Endothelial cell of umbilical vein (primary cell): ENCODE measurements around the gene KHK. TPM values are rescaled to one million over a fixed set of nuclear protein-coding genes. Genes with fewer than 3 reads are reported as not detected.
A peak's percentile ranks its signal among the peaks of the same experiment; 100 is the strongest.

Experiments
- BruUV-seq: library from RNA; stranded (reverse); fragments of 400-500 nt; replicated peaks from 2 replicates; lab custom pipeline; 2021; lab: Mats Ljungman, UMichigan
- CTCF ChIA-PET: fragments of 300-600, 350-600 bp; sonication (Branson Sonifier 250); formaldehyde crosslinking; loops from one replicate; lab custom pipeline; 2021; ENCODE audit warnings: antibody characterized with exemption, inconsistent platforms; lab: Charles Lee
- POLR2A ChIA-PET: fragments of 300-600, 350-600 bp; sonication (Branson Sonifier 250); formaldehyde crosslinking; loops from one replicate; lab custom pipeline; 2021; ENCODE audit warnings: antibody characterized with exemption, inconsistent platforms; lab: Charles Lee
- DNase-seq: peaks from one replicate; pipeline ENCODE4 v3.0.0-alpha.2; 2011; ENCODE audit warnings: low read depth, low spot score
- FAIRE-seq: peaks from 2 replicates; lab custom pipeline; 2011; peaks lifted over from hg19 to GRCh38; lab: Jason Lieb, UNC
- H2AFZ ChIP-seq: 2 replicates; pipeline ENCODE4 v1.6.0; 2012; ENCODE audit warnings: low read depth, low read length, control low read depth, inconsistent platforms
- H3K27ac ChIP-seq: 2 replicates; pipeline ENCODE4 v1.5.1; 2011; ENCODE audit warnings: low read depth, mild to moderate bottlenecking, control low read depth, low read length, moderate library complexity; ENCODE audit not compliant: insufficient read depth
- H3K27me3 ChIP-seq, 2 experiments: 2 replicates each; pipeline versions ENCODE4 v1.6.0 to v1.6.1; 2011; ENCODE audit warnings: low read length in 2 of 2, mixed read lengths in 1 of 2; ENCODE audit not compliant: control insufficient read depth in 2 of 2, insufficient read depth in 2 of 2
- H3K36me3 ChIP-seq, 2 experiments: 2 replicates in 1 of 2; 3 replicates in 1 of 2; pipeline ENCODE4 v1.5.1; 2011; ENCODE audit warnings: low read length in 2 of 2, mild to moderate bottlenecking in 1 of 2, moderate library complexity in 1 of 2; ENCODE audit not compliant: control insufficient read depth in 2 of 2, insufficient read depth in 2 of 2; ENCODE audit errors: extremely low read depth in 1 of 2
- H3K4me1 ChIP-seq: 3 replicates; pipeline ENCODE4 v1.5.1; 2011; ENCODE audit warnings: mild to moderate bottlenecking, low read length; ENCODE audit not compliant: control insufficient read depth, insufficient read depth; ENCODE audit errors: extremely low read depth
- H3K4me2 ChIP-seq: 2 replicates; pipeline ENCODE4 v1.6.1; 2011; ENCODE audit warnings: low read length, control low read depth, mixed read lengths; ENCODE audit not compliant: insufficient read depth
- H3K4me3 ChIP-seq, 3 experiments: fragments of 200-600 bp in 1 of 3; sonication (generic), shearing (Covaris generic) in 1 of 3; replicated peaks in 1 of 3; 2 replicates each; pipeline ENCODE4 v1.5.1; 2011 to 2016; ENCODE audit warnings: control low read depth in 3 of 3, low read length in 3 of 3, mild to moderate bottlenecking in 2 of 3, inconsistent platforms in 1 of 3, low read depth in 1 of 3, moderate library complexity in 1 of 3; ENCODE audit not compliant: insufficient read depth in 1 of 3
- H3K79me2 ChIP-seq: 2 replicates; pipeline ENCODE4 v1.6.0; 2012; ENCODE audit warnings: low read length, inconsistent platforms; ENCODE audit not compliant: control insufficient read depth, insufficient read depth
- H3K9ac ChIP-seq: replicated peaks from 2 replicates; pipeline ENCODE3; 2011; ENCODE audit warnings: low read length, control low read depth; ENCODE audit not compliant: insufficient read depth; ENCODE audit errors: extremely low read depth
- H3K9me1 ChIP-seq: replicated peaks from 3 replicates; pipeline ENCODE4 v1.6.0; 2011; ENCODE audit warnings: mild to moderate bottlenecking, low read length; ENCODE audit not compliant: control insufficient read depth, insufficient read depth; ENCODE audit errors: extremely low read depth
- H3K9me3 ChIP-seq: replicated peaks from 2 replicates; pipeline ENCODE4 v1.5.1; 2012; ENCODE audit warnings: low read length, inconsistent platforms; ENCODE audit not compliant: control insufficient read depth, insufficient read depth
- H4K20me1 ChIP-seq: replicated peaks from 2 replicates; pipeline ENCODE3; 2011; ENCODE audit warnings: mild to moderate bottlenecking, low read length; ENCODE audit not compliant: control insufficient read depth, insufficient read depth; ENCODE audit errors: extremely low read depth
- EZH2 ChIP-seq: IDR thresholded peaks from 2 replicates; pipeline ENCODE4 v1.6.1; 2012; ENCODE audit warnings: borderline replicate concordance, low read depth, mild to moderate bottlenecking, moderate library complexity, low read length, inconsistent platforms; ENCODE audit not compliant: severe bottlenecking
- FOS ChIP-seq: IDR thresholded peaks from 2 replicates; pipeline ENCODE4 v1.6.1; 2011; ENCODE audit warnings: mild to moderate bottlenecking, low read length, moderate library complexity, borderline replicate concordance; ENCODE audit not compliant: insufficient read depth
- GATA2 ChIP-seq: IDR thresholded peaks from 2 replicates; pipeline ENCODE4 v1.7.0; 2011; ENCODE audit warnings: low read depth, mild to moderate bottlenecking, moderate library complexity, mixed read lengths, low read length; ENCODE audit not compliant: insufficient read length, insufficient read depth
- JUN ChIP-seq: IDR thresholded peaks from 2 replicates; pipeline ENCODE4 v1.6.1; 2011; ENCODE audit warnings: borderline replicate concordance, low read depth; ENCODE audit not compliant: insufficient read length, insufficient read depth
- MAX ChIP-seq: IDR thresholded peaks from 2 replicates; pipeline ENCODE4 v1.6.1; 2011; ENCODE audit not compliant: insufficient read depth, insufficient read length
- MYC ChIP-seq: IDR thresholded peaks from one replicate; pipeline ENCODE4 v1.6.1; 2011; ENCODE audit warnings: mild to moderate bottlenecking, low read depth, low read length
- POLR2A ChIP-seq: IDR thresholded peaks from 2 replicates; pipeline ENCODE4 v1.6.1; 2012; ENCODE audit warnings: low read depth, mild to moderate bottlenecking, control low read depth, low read length
- dilution Hi-C: fragments of 300-500 bp; cut with MboI; formaldehyde crosslinking; loops from one replicate; pipeline ENCODE4 v1.15.0; 2019; ENCODE audit warnings: low sequenced_read_pairs; ENCODE audit not compliant: extremely low pct_ligation_motif_present
- intact Hi-C: fragments of 100-400 bp; cut with micrococcal nuclease; formaldehyde crosslinking; loops from one replicate; pipeline ENCODE4 v1.10.0; 2022
- polyA plus RNA-seq, 4 experiments: library from polyadenylated mRNA; depleted of rRNA in 3 of 4; stranded (reverse) in 3 of 4; unstranded in 1 of 4; fragments of >200 nt; gene quantifications; 2 replicates each; pipeline versions ENCODE4 v1.2.1 to v1.2.3, GENCODE V29; 2011 to 2012; ENCODE audit warnings: missing spikeins in 1 of 4
- total RNA-seq: library from RNA; stranded (reverse); gene quantifications from 2 replicates; pipeline ENCODE4 v1.2.3, GENCODE V29; 2021
- TF ChIP-seq, protein P1 (sequence below), 2 donors: IDR thresholded peaks; 1 replicate in 1 of 2; 2 replicates in 1 of 2; pipeline ENCODE4 v1.5.1; 2011; ENCODE audit warnings: low read length in 2 of 2, mild to moderate bottlenecking in 2 of 2, moderate library complexity in 2 of 2, control low read depth in 1 of 2, inconsistent platforms in 1 of 2, low read depth in 1 of 2; ENCODE audit not compliant: insufficient read depth in 1 of 2; ENCODE audit errors: extremely low read depth in 1 of 2

Gene KHK
- total and polyA plus RNA-seq, 2 donors (not counting 3 experiments of a cell fraction or from before 2014, with no cell fraction given), result 2.9 to 4.4 TPM

GRCh38 chr2:27057184-27057583 lies 29.4 kb upstream of the KHK start:
- H3K27ac ChIP-seq, result no peak overlapping the region
- intact Hi-C loops (no loop called here), dilution Hi-C loops (no loop called here)
- H3K9ac ChIP-seq, result no peak overlapping the region
- no peak overlapping the region for H2AFZ ChIP-seq
- peaks cover 2% of the 10 kb centered on the region for H3K4me1 ChIP-seq
- H3K4me3 ChIP-seq, result no peak overlapping the region
- DNase-seq (no peak), FAIRE-seq (peak; percentile 4)
- TF ChIP-seq MAX, result no peak
- no peak for TF ChIP-seq POLR2A
- no peak for TF ChIP-seq MYC
- no peak for TF ChIP-seq EZH2
- TF ChIP-seq JUN, result no peak
- TF ChIP-seq GATA2, result no peak
- no peak for TF ChIP-seq FOS
- TF ChIP-seq, protein P1, sequence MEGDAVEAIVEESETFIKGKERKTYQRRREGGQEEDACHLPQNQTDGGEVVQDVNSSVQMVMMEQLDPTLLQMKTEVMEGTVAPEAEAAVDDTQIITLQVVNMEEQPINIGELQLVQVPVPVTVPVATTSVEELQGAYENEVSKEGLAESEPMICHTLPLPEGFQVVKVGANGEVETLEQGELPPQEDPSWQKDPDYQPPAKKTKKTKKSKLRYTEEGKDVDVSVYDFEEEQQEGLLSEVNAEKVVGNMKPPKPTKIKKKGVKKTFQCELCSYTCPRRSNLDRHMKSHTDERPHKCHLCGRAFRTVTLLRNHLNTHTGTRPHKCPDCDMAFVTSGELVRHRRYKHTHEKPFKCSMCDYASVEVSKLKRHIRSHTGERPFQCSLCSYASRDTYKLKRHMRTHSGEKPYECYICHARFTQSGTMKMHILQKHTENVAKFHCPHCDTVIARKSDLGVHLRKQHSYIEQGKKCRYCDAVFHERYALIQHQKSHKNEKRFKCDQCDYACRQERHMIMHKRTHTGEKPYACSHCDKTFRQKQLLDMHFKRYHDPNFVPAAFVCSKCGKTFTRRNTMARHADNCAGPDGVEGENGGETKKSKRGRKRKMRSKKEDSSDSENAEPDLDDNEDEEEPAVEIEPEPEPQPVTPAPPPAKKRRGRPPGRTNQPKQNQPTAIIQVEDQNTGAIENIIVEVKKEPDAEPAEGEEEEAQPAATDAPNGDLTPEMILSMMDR (IDR thresholded peaks at IDR 0.05; ENCODE audit: extremely low read depth in 1 of 2, insufficient read depth in 1 of 2, low read depth in 1 of 2, low read length in 2 of 2), result no peak
- no peaks in the 10 kb centered on the region for H3K9me1 ChIP-seq
- no peak overlapping the region for H3K4me2 ChIP-seq
- no peaks in the 10 kb centered on the region for H4K20me1 ChIP-seq
- H3K79me2 ChIP-seq, result no peaks in the 10 kb centered on the region
- peaks cover 3 to 30% of the 10 kb centered on the region in 2 experiments for H3K36me3 ChIP-seq
- POLR2A ChIA-PET, result no interaction called here
- BruUV-seq, result no TSS peak
- no peaks in the 10 kb centered on the region for H3K9me3 ChIP-seq
- CTCF ChIA-PET, result interaction anchor here (1.5 kb wide), 1 partner anchor 28 kb away, joined by 4 read pairs; no protein-coding TSS in a partner anchor
- H3K27me3 ChIP-seq, result no peaks in the 10 kb centered on the region
